ENCODE data around the gene ROGDI.

The ROGDI gene

GRCh38 chr16:4777339-4778049 lies 24.9 kb downstream of the ROGDI start:
- DNase-seq (ENCODE audit: low read depth in 2 of 2) = no peak
- H3K4me3 ChIP-seq (replicated peaks in 1 of 2; ENCODE audit: low read depth in 2 of 2, low read length in 2 of 2) = no peak overlapping the region
- TF ChIP-seq, protein P1, sequence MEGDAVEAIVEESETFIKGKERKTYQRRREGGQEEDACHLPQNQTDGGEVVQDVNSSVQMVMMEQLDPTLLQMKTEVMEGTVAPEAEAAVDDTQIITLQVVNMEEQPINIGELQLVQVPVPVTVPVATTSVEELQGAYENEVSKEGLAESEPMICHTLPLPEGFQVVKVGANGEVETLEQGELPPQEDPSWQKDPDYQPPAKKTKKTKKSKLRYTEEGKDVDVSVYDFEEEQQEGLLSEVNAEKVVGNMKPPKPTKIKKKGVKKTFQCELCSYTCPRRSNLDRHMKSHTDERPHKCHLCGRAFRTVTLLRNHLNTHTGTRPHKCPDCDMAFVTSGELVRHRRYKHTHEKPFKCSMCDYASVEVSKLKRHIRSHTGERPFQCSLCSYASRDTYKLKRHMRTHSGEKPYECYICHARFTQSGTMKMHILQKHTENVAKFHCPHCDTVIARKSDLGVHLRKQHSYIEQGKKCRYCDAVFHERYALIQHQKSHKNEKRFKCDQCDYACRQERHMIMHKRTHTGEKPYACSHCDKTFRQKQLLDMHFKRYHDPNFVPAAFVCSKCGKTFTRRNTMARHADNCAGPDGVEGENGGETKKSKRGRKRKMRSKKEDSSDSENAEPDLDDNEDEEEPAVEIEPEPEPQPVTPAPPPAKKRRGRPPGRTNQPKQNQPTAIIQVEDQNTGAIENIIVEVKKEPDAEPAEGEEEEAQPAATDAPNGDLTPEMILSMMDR (IDR thresholded peaks at IDR 0.05; ENCODE audit: low read depth, low read length) = no peak

DNA sequence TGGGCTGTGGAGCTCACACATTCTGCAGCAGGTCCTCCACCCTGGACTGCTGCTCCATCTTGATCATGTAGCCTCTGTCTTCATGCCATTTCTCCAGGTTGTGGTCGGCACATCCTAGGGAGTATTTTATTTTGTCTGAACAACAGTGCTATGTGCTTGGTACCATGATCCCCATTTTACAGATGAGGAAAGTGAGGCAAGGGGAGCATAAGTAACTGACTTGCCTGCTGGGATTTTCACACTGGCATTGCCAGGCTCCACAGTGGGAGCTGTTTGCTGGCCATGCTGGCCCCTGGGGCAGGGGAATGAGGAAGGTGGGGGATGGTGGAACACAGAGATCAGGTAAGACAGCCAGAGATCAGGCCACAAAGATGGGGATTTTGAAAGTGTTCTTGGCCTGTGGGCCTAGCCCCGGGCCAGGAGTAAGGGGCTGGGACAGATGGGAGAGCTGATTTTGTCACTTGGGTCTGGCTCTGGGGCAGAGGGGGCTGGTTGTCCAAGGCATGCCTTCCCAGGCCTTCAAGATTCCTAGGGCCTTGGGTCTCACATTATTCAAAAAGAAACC lies 26.2 kb downstream of the ROGDI start:
- DNase-seq (ENCODE audit: low read depth in 2 of 2) = no peak
- H3K4me3 ChIP-seq (replicated peaks in 1 of 2; ENCODE audit: low read depth in 2 of 2, low read length in 2 of 2) = no peak overlapping the region
- TF ChIP-seq, protein P1 (IDR thresholded peaks at IDR 0.05; ENCODE audit: low read depth, low read length) = no peak

GRCh38 chr16:4775005-4775404 lies 27.4 kb downstream of the ROGDI start:
- no peak for DNase-seq (ENCODE audit: low read depth in 2 of 2)
- TF ChIP-seq, protein P1 (IDR thresholded peaks at IDR 0.05; ENCODE audit: low read depth, low read length) = no peak
- H3K4me3 ChIP-seq (replicated peaks in 1 of 2; ENCODE audit: low read depth in 2 of 2, low read length in 2 of 2) = no peak overlapping the region

GRCh38 chr16:4772351-4772750 lies 30.1 kb downstream of the ROGDI start:
- no peak overlapping the region for H3K4me3 ChIP-seq (replicated peaks in 1 of 2; ENCODE audit: low read depth in 2 of 2, low read length in 2 of 2)
- TF ChIP-seq, protein P1 (IDR thresholded peaks at IDR 0.05; ENCODE audit: low read depth, low read length) = no peak
- no peak for DNase-seq (ENCODE audit: low read depth in 2 of 2)

DNA sequence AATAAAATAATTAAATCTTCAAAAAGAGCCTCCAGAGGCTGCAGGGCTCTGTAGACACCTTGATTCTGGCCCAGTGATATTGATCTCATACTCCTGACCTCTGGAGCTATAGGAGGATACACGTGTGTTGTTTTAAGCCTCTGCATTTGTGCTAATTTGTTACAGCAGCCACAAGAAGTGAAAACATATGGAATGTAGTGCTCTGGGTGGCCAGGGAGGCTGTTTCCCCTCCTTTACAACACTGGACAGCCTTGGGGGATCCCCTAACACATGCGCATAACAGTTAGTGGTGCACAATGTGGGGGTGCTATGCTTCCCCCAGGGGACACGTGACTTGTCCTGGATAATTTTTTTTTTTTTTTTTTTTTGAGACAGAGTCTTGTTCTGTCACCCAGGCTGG lies 30.8 kb downstream of the ROGDI start:
- DNase-seq (ENCODE audit: low read depth in 2 of 2) = no peak
- H3K4me3 ChIP-seq (replicated peaks in 1 of 2; ENCODE audit: low read depth in 2 of 2, low read length in 2 of 2) = no peak overlapping the region
- TF ChIP-seq, protein P1 (IDR thresholded peaks at IDR 0.05; ENCODE audit: low read depth, low read length) = no peak

DNA sequence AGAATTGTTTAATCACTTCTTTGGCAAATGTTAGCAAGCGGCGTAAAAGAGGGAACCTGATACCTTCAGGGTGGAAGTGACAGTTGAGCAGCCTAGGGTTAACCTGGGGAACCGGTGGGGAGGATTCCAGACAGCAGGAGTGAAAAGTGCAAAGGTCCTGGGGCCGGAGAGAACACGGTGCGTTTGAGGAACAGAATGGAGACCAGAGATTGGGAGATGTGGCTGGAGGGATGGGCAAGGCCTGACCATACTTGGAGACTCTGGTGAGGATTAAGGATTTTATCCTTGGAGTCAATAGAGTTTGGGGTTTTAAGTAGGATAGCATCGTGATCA lies 33.2 kb downstream of the ROGDI start:
- H3K4me3 ChIP-seq (replicated peaks in 1 of 2; ENCODE audit: low read depth in 2 of 2, low read length in 2 of 2) = peak overlapping the region in 1 of 2 donors; percentile 65
- TF ChIP-seq, protein P1 (IDR thresholded peaks at IDR 0.05; ENCODE audit: low read depth, low read length) = no peak
- DNase-seq (ENCODE audit: low read depth in 2 of 2) = no peak

All from cardiac fibroblast (primary cell).